ENCODE measurements around the gene PSEN1.

Gene PSEN1

DNA sequence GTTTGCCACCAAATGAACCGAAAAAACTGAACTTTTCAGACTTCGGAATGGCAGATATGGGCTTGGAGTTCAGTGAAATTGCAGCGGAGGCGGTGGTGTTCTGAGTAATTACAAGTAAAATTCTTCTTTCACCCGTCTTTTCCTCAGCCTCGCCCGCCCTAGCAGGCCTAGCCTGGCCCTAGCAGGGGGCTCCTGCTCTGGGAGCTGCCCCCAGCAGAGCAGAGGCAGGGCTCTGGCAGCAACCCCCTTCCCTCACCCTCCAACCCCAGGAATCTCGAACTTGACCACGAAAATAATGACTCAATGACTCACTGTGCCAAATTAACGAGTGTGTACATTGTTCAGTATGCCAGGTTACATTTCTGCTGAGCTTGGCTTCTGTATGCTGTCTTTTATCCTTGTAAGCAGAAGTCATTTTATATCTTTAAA is 102.1 kb downstream of the PSEN1 start:
- TF ChIP-seq, protein P1, sequence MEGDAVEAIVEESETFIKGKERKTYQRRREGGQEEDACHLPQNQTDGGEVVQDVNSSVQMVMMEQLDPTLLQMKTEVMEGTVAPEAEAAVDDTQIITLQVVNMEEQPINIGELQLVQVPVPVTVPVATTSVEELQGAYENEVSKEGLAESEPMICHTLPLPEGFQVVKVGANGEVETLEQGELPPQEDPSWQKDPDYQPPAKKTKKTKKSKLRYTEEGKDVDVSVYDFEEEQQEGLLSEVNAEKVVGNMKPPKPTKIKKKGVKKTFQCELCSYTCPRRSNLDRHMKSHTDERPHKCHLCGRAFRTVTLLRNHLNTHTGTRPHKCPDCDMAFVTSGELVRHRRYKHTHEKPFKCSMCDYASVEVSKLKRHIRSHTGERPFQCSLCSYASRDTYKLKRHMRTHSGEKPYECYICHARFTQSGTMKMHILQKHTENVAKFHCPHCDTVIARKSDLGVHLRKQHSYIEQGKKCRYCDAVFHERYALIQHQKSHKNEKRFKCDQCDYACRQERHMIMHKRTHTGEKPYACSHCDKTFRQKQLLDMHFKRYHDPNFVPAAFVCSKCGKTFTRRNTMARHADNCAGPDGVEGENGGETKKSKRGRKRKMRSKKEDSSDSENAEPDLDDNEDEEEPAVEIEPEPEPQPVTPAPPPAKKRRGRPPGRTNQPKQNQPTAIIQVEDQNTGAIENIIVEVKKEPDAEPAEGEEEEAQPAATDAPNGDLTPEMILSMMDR (conservative IDR thresholded peaks at IDR 0.05; ENCODE audit: low read depth) = no peak
- CTCF ChIA-PET = no interaction called here
- H3K27ac ChIP-seq = peak overlapping the region; percentile 57
- POLR2A ChIA-PET (ENCODE audit: low non-redundant PET) = no interaction called here
- DNase-seq (ENCODE audit: low spot score) = peak; percentile 84

GRCh38 chr14:73238941-73239340 is 102.6 kb downstream of the PSEN1 start:
- TF ChIP-seq, protein P1 (conservative IDR thresholded peaks at IDR 0.05; ENCODE audit: low read depth) = no peak
- DNase-seq (ENCODE audit: low spot score) = no peak
- H3K27ac ChIP-seq = peak overlapping the region; percentile 57
- ChIA-PET CTCF (interaction anchor here (0.5 kb wide), 1 partner anchor 543 kb away, joined by 3 read pairs; no protein-coding TSS in a partner anchor), POLR2A (ENCODE audit: low non-redundant PET) (no interaction called here)

DNA sequence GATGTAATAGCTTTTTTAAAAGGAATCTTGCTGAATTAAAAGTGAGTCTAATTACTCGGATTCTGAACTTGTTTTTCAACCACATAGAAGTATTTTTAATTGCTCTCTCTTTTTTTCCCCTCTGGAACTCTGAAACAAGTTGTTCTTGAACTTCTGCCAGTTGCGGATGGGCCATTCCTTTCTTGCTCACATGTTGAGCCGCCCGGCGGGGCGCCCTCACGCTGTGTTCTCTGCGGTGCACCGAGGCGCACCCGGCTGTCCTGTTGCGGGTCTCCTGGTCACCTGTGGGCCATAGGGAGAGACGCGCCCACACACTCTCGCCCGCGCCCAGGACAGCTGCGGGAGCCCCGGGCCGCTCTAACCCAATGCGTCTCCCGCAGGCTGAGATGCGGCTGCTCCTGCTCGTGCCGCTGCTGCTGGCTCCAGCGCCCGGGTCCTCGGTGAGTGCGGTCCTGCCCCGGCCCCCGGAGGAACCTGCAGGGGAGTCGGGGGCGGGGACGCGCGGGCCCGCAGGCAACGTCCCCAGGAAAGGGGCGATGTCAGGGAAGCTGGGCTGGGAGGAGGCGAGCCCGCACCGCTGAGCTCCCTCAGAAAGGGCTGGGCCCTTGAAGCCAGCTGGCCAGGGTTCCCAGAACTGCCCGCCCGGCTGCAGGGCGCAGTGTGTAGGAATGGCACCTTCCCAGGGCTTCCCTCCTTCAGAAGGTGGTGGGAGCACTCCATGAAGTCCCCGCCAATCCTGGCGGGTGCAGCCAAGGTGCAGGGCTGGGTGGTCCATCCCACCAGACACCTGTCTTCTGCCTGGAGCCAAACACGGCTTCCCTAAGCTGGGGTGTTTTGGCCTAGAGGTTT is 103.3 kb downstream of the PSEN1 start:
- TF ChIP-seq, protein P1 (conservative IDR thresholded peaks at IDR 0.05; ENCODE audit: low read depth) = 0 out of 2 replicates have a peak, but pooled peaks have one; percentile 14
- ChIA-PET POLR2A (ENCODE audit: low non-redundant PET) (no interaction called here), CTCF (interaction anchor here (0.5 to 0.6 kb wide), 2 partner anchors 36 to 542 kb away, joined by 3 read pairs; no protein-coding TSS in a partner anchor)
- H3K27ac ChIP-seq = peak overlapping the region; percentile 57
- no peak for DNase-seq (ENCODE audit: low spot score)

DNA sequence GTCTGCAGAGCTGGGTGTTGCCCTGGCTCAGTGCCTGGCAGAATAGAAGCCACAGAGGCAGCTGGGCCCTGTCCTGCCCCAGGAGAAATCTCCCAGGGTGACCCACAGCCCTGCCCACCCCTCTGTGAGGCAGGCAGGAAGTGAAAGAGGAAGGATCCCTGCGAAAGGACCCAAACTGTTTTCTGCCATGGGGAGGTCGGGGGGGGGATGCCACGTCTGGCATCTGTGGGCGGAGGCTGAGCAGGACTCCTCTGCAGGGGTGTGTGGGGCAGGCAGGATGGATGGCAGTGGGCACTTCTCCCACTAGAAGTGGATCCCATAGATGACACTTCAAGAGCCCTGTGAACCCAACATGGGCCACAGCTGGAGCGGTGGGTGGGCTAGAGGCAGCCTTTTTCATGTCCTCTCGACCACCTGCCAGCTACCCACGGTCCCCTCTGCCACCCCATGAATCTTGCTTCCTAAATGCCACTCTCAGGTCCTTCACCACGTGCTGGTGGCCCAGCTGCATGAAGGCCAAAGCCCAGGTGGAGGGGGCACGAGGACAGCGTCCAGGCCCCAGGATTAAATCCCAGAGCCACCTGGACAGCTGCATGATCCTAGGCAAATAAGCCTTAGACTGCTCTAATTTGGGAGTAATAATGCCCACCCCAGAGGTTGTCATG is 104.6 kb downstream of the PSEN1 start:
- no peak for DNase-seq (ENCODE audit: low spot score)
- ChIA-PET CTCF (interaction anchor here (1.0 kb wide), 1 partner anchor 12 kb away, joined by 3 read pairs; no protein-coding TSS in a partner anchor), POLR2A (ENCODE audit: low non-redundant PET) (no interaction called here)
- TF ChIP-seq, protein P1 (conservative IDR thresholded peaks at IDR 0.05; ENCODE audit: low read depth) = no peak
- no peak overlapping the region for H3K27ac ChIP-seq

- ChIA-PET CTCF (interaction anchor here (1.0 kb wide), 1 partner anchor 13 kb away, joined by 3 read pairs; no protein-coding TSS in a partner anchor), POLR2A (ENCODE audit: low non-redundant PET) (no interaction called here)
- DNase-seq (ENCODE audit: low spot score) = no peak
- H3K27ac ChIP-seq = no peak overlapping the region; the same call in 1 of the 2 replicates
- TF ChIP-seq, protein P1 (conservative IDR thresholded peaks at IDR 0.05; ENCODE audit: low read depth) = no peak
Measured at GRCh38 chr14:73241481-73242165, 105.3 kb downstream of the PSEN1 start.

DNA sequence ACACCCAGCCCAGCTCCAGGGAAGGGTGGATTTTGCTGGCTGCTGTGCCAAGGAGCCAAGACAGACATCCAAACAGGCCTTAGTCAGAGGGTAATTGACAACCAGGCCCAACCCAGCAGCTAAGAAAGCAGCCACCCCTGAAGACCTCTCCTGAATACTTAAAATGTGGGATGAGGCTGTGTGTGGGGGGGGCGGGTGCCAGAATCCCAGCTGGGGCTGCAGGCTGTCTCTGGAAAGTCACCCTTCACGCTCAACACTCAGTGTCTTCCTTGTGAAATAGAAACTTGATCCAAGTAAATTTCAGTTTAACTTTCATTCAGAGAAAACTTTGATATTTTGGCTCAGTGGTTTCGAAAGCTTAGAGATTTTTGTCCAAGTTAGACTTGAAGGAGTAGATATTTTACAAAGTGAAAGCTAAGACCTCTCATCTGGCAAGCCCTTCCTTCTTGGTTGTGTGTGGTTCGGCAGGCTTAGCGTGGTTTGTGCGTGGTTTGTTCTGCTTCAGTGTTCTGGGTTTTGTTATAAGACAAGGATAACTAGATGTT is 106.1 kb downstream of the PSEN1 start:
- POLR2A ChIA-PET (ENCODE audit: low non-redundant PET) = no interaction called here
- DNase-seq (ENCODE audit: low spot score) = no peak
- TF ChIP-seq, protein P1 (conservative IDR thresholded peaks at IDR 0.05; ENCODE audit: low read depth) = no peak
- peak overlapping the region; percentile 34 for H3K27ac ChIP-seq
- CTCF ChIA-PET = no interaction called here
